ENCODE results near the gene ATP7B. TPM values are rescaled to one million over a fixed set of nuclear protein-coding genes. Genes with fewer than 3 reads are reported as not detected.

ATP7B gene
- total RNA-seq, 2 experiments from 2014 or later: 0.40 to 0.76 TPM

GRCh38 chr13:51914137-51914493 is 97.1 kb downstream of the ATP7B start:
- no peak overlapping the region for H3K4me3 ChIP-seq (ENCODE audit: low read depth, low read length, poor library complexity, severe bottlenecking)
- H3K36me3 ChIP-seq (ENCODE audit: insufficient read depth, low read length): no peaks in the 10 kb centered on the region
- H3K9me3 ChIP-seq (ENCODE audit: low read length): no peaks in the 10 kb centered on the region
- BruUV-seq (replicated peaks): no TSS peak
- no peak overlapping the region for H3K27ac ChIP-seq (ENCODE audit: low read depth, low read length, poor library complexity, severe bottlenecking)
- H3K4me1 ChIP-seq (ENCODE audit: insufficient read depth, low read length, poor library complexity, severe bottlenecking): peaks cover 27% of the 10 kb centered on the region
- POLR2A ChIA-PET: interaction anchor here (0.8 to 3.3 kb wide), 4 partner anchors 9 to 277 kb away, joined by 3 to 20 read pairs (median 4); no protein-coding TSS in a partner anchor
- no peaks in the 10 kb centered on the region for H3K79me2 ChIP-seq (ENCODE audit: insufficient read depth, low read depth, low read length)
- DNase-seq (ENCODE audit: low spot score): no peak
- CTCF ChIA-PET (ENCODE audit: unreplicated experiment): interaction anchor here (0.9 to 1.1 kb wide), 2 partner anchors 9 to 46 kb away, joined by 3 to 4 read pairs; no protein-coding TSS in a partner anchor
- no peaks in the 10 kb centered on the region for H3K9me2 ChIP-seq (ENCODE audit: insufficient read depth, low read length)
- no peak overlapping the region; the same call in 1 of the 2 replicates for H2AFZ ChIP-seq (ENCODE audit: low read length)
- TF ChIP-seq, protein P1, sequence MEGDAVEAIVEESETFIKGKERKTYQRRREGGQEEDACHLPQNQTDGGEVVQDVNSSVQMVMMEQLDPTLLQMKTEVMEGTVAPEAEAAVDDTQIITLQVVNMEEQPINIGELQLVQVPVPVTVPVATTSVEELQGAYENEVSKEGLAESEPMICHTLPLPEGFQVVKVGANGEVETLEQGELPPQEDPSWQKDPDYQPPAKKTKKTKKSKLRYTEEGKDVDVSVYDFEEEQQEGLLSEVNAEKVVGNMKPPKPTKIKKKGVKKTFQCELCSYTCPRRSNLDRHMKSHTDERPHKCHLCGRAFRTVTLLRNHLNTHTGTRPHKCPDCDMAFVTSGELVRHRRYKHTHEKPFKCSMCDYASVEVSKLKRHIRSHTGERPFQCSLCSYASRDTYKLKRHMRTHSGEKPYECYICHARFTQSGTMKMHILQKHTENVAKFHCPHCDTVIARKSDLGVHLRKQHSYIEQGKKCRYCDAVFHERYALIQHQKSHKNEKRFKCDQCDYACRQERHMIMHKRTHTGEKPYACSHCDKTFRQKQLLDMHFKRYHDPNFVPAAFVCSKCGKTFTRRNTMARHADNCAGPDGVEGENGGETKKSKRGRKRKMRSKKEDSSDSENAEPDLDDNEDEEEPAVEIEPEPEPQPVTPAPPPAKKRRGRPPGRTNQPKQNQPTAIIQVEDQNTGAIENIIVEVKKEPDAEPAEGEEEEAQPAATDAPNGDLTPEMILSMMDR (conservative IDR thresholded peaks at IDR 0.05; ENCODE audit: low read length): no peak
- no peak for TF ChIP-seq EZH2phosphoT487 (IDR thresholded peaks at IDR 0.05; ENCODE audit: borderline replicate concordance, low read depth, low read length)
- no peaks in the 10 kb centered on the region for H4K20me1 ChIP-seq (ENCODE audit: insufficient read depth, low read length)
- intact Hi-C loops (cut with micrococcal nuclease; ENCODE audit: unreplicated experiment): no loop called here
- peak overlapping the region; percentile 49 for H3K4me2 ChIP-seq (ENCODE audit: low read length)

DNA sequence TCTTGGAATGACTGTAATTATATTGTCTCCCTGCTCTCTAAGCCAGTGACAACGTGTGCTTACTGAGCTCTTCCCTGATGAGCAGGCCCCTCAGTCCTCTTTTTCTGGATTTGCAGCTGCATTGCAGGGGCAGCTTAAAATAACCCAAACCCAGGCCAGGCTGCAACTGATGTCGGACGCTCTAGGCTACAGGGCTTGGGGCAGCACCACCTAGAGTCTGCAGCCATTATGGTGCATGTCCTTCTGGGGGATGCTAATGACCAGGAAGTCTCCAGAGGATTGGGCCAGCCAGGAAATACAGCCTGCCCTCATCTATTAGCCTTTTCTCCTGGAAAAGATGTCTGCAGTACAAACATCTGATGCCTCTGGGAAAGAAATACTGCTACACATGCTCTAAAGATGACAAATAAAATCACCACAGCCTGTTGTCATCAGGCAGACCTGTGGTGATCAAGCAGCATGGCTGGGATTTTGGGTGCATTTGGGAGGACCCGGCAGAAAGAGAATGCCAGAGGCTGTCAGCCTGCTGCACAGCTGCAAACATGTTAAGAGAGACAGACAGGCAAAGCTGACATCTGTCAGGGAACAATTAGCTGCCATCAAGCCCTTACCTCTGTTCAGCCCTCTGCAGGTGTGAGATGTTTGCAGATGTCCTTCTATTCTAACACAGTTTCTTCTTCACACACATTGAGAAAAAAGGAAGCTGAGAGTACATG is 97.7 kb downstream of the ATP7B start:
- CTCF ChIA-PET (ENCODE audit: unreplicated experiment): interaction anchor here (0.6 to 1.3 kb wide), 4 partner anchors 9 to 245 kb away, joined by 3 to 4 read pairs (median 4); no protein-coding TSS in a partner anchor
- no peaks in the 10 kb centered on the region for H3K9me3 ChIP-seq (ENCODE audit: low read length)
- H3K79me2 ChIP-seq (ENCODE audit: insufficient read depth, low read depth, low read length): no peaks in the 10 kb centered on the region
- no peaks in the 10 kb centered on the region for H3K36me3 ChIP-seq (ENCODE audit: insufficient read depth, low read length)
- H2AFZ ChIP-seq (ENCODE audit: low read length): no peak overlapping the region; the same call in 1 of the 2 replicates
- DNase-seq (ENCODE audit: low spot score): peak; percentile 55
- peak overlapping the region; percentile 49 for H3K4me2 ChIP-seq (ENCODE audit: low read length)
- no peak overlapping the region for H3K4me3 ChIP-seq (ENCODE audit: low read depth, low read length, poor library complexity, severe bottlenecking)
- H3K27ac ChIP-seq (ENCODE audit: low read depth, low read length, poor library complexity, severe bottlenecking): no peak overlapping the region
- no peak for TF ChIP-seq EZH2phosphoT487 (IDR thresholded peaks at IDR 0.05; ENCODE audit: borderline replicate concordance, low read depth, low read length)
- TF ChIP-seq, protein P1 (conservative IDR thresholded peaks at IDR 0.05; ENCODE audit: low read length): peak; percentile 43
- H3K9me2 ChIP-seq (ENCODE audit: insufficient read depth, low read length): no peaks in the 10 kb centered on the region
- POLR2A ChIA-PET: interaction anchor here (1.0 to 3.3 kb wide), 4 partner anchors 9 to 278 kb away, joined by 3 to 20 read pairs (median 4); no protein-coding TSS in a partner anchor
- intact Hi-C loops (cut with micrococcal nuclease; ENCODE audit: unreplicated experiment): no loop called here
- BruUV-seq (replicated peaks): no TSS peak
- no peaks in the 10 kb centered on the region for H4K20me1 ChIP-seq (ENCODE audit: insufficient read depth, low read length)
- H3K4me1 ChIP-seq (ENCODE audit: insufficient read depth, low read length, poor library complexity, severe bottlenecking): peaks cover 27% of the 10 kb centered on the region
